ENCODE measurements around the gene SLC10A7. TPM values are rescaled to one million over a fixed set of nuclear protein-coding genes. Genes with fewer than 3 reads are reported as not detected.

SLC10A7 gene
- total RNA-seq (17.0 and 21.2 TPM in 2 replicates), polyA plus RNA-seq (8.3 and 9.0 TPM in 2 replicates)

- no peaks in the 10 kb centered on the region for H3K36me3 ChIP-seq (replicated peaks; ENCODE audit: insufficient read depth, low read depth)
- WGBS (ENCODE audit: low lambda C conversion rate, missing lambda C conversion rate): under 1% methylated on average over 30 of the region's 30 CpGs
Observed at GRCh38 chr4:146521541-146522097, at the start of gene SLC10A7. SLC10A7 (minus strand) TSS chr4:146521940; CDS start chr4:146521717, 223 bp downstream.

GRCh38 chr4:146567396-146567795 is 45.7 kb upstream of the SLC10A7 start:
- H3K36me3 ChIP-seq (replicated peaks; ENCODE audit: insufficient read depth, low read depth): no peaks in the 10 kb centered on the region
- H3K4me1 ChIP-seq (ENCODE audit: insufficient read depth): no peaks in the 10 kb centered on the region
- no peaks in the 10 kb centered on the region for H3K79me2 ChIP-seq
- TF ChIP-seq EZH2 (IDR thresholded peaks at IDR 0.05; ENCODE audit: borderline replicate concordance) (no peak), CTCF (IDR thresholded peaks at IDR 0.05; ENCODE audit: poor library complexity) (no peak), EZH2phosphoT487 (IDR thresholded peaks at IDR 0.05; ENCODE audit: low read depth, severe bottlenecking, unreplicated experiment) (no peak)
- H3K27me3 ChIP-seq: no peaks in the 10 kb centered on the region
- WGBS (ENCODE audit: low lambda C conversion rate, missing lambda C conversion rate): 75% methylated on average over 2 of the region's 2 CpGs
- H4K20me1 ChIP-seq (ENCODE audit: insufficient read depth, poor library complexity, severe bottlenecking): no peaks in the 10 kb centered on the region
- no peaks in the 10 kb centered on the region for H3K9me3 ChIP-seq (ENCODE audit: low read depth)
- no peak overlapping the region for H3K4me3 ChIP-seq
- no peak for DNase-seq (ENCODE audit: low spot score)
- H3K9me2 ChIP-seq (replicated peaks; ENCODE audit: insufficient read depth): no peaks in the 10 kb centered on the region
- no peak overlapping the region for H3K4me2 ChIP-seq
- H2AFZ ChIP-seq: no peak overlapping the region
- no peak overlapping the region for H3K27ac ChIP-seq

More at GRCh38 chr4:146521541-146522097, at the start of gene SLC10A7:
- Histone ChIP-seq H2AFZ (peak within 1 kb of the TSS; percentile 99), H3K4me1 (ENCODE audit: insufficient read depth) (peaks cover 14% of the 10 kb centered on the region), H4K20me1 (ENCODE audit: insufficient read depth, poor library complexity, severe bottlenecking) (no peaks in the 10 kb centered on the region), H3K27ac (peak within 1 kb of the TSS; percentile 97), H3K9me2 (replicated peaks; ENCODE audit: insufficient read depth) (no peaks in the 10 kb centered on the region), H3K27me3 (no peaks in the 10 kb centered on the region), H3K9me3 (ENCODE audit: low read depth) (no peaks in the 10 kb centered on the region), H3K4me2 (peak within 1 kb of the TSS; percentile 97), H3K4me3 (peak within 1 kb of the TSS; percentile 84), H3K79me2 (peaks cover 33% of the 10 kb centered on the region)
- TF ChIP-seq EZH2phosphoT487 (IDR thresholded peaks at IDR 0.05; ENCODE audit: low read depth, severe bottlenecking, unreplicated experiment) (no peak), CTCF (IDR thresholded peaks at IDR 0.05; ENCODE audit: poor library complexity) (no peak), EZH2 (IDR thresholded peaks at IDR 0.05; ENCODE audit: borderline replicate concordance) (no peak)
- DNase-seq (ENCODE audit: low spot score): peak; percentile 83

- Histone ChIP-seq H3K79me2 (no peaks in the 10 kb centered on the region), H2AFZ (no peak overlapping the region), H4K20me1 (ENCODE audit: insufficient read depth, poor library complexity, severe bottlenecking) (no peaks in the 10 kb centered on the region), H3K4me1 (ENCODE audit: insufficient read depth) (no peaks in the 10 kb centered on the region), H3K27ac (no peak overlapping the region), H3K4me3 (no peak overlapping the region), H3K9me2 (replicated peaks; ENCODE audit: insufficient read depth) (no peaks in the 10 kb centered on the region), H3K4me2 (no peak overlapping the region), H3K36me3 (replicated peaks; ENCODE audit: insufficient read depth, low read depth) (no peaks in the 10 kb centered on the region), H3K9me3 (ENCODE audit: low read depth) (no peaks in the 10 kb centered on the region), H3K27me3 (no peaks in the 10 kb centered on the region)
- TF ChIP-seq EZH2 (IDR thresholded peaks at IDR 0.05; ENCODE audit: borderline replicate concordance) (no peak), EZH2phosphoT487 (IDR thresholded peaks at IDR 0.05; ENCODE audit: low read depth, severe bottlenecking, unreplicated experiment) (no peak), CTCF (IDR thresholded peaks at IDR 0.05; ENCODE audit: poor library complexity) (no peak)
- 65% methylated on average over 3 of the region's 3 CpGs for WGBS (ENCODE audit: low lambda C conversion rate, missing lambda C conversion rate)
- no peak for DNase-seq (ENCODE audit: low spot score)
Observed at GRCh38 chr4:146564492-146564891, 42.8 kb upstream of the SLC10A7 start.
